HG03060 (cell line): ENCODE data around the gene ROMO1.
"Not testable (repeated sequence)": the region's sequence is repeated elsewhere in the genome, so short reads cannot be mapped to it uniquely, and the experiment has no call there.

Experiments
- ATAC-seq: cut with Tn5 transposase; IDR thresholded peaks from one replicate; pipeline ENCODE4 v1.9.1; 2021; ENCODE audit warnings: low read depth, moderate number of reproducible peaks; ENCODE audit not compliant: unreplicated experiment

ROMO1 gene

DNA sequence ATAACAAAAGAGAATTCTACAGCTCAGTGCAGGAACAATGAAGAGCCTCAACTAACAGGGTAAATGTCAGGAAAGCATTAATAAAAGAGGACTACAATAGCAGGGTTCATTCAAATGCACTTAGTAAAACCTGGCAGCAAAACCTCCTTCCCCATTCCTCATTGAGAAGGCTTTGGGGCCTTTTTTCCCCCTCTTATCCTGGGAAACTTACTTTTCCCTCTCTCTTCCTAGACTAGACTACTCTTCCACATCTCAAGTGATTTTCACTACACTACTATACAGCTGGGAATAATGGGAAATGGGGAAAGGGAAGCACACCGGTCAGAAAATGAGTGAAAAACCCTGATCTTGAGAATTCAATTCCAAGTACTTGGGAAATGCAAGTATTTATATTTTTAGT lies 10.1 kb downstream of the ROMO1 start:
- ATAC-seq, result no peak

GRCh38 chr20:35710039-35710438 lies 10.8 kb downstream of the ROMO1 start:
- ATAC-seq, result no peak

DNA sequence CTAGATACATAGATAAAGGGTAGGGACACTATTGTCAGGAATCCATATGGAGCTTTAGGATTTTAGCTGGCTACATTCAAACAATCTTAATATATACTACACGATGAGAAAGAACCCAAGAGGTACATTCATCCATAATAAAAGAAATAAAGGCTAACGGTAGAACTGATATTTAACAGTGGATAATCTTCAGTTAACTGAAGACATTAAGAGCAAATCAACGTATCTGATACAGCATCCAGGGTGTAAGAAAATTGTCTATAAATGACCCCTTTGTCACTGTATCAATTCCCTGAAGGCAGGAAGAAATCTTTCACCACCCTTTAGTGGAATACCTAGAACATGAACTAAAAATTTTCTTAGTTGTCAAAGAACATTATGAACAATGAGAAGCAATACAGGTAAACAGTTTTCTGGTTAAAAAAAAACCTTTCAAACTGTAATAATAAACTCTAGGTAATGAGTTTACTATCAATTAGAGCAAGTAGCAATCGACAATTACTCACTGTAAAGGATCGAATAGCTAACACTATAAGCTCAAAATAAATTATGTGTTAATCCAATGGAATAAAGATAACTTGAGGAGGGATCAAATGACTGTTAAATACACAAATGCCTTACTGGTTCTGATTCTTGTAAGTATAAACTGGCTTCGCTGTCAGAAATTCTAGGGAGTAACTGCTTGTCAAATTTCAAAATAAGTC lies 11.8 kb downstream of the ROMO1 start:
- ATAC-seq, result no peak

DNA sequence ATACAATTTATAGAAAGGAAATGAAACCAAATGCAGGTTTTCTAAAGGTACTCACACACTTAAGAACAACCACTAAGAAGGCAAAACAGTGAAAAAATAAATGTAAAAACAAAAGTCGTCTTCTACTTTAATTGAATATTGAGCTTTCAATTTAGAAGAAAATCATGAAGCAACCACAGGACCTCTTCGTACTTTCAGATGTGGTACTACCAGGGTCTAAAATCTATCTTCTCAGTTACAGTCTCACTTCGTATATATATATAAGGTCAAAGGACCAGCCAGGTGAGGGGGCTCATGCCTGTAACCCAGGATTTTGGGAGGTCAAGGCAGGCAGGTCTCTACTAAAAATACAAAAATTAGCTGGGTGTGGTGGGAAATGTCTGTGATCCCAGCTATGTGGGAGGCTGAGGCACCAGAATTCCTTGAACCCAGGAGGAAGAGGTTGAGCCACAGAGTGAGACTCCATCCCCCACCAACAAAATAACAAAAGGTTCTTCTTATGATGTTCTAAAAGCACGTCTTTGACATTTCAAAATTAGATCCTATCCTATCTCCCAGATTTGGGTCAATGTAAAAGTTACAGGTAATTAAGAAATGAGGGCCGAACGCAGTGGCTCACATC lies 12.5 kb downstream of the ROMO1 start:
- ATAC-seq, result no peak

DNA sequence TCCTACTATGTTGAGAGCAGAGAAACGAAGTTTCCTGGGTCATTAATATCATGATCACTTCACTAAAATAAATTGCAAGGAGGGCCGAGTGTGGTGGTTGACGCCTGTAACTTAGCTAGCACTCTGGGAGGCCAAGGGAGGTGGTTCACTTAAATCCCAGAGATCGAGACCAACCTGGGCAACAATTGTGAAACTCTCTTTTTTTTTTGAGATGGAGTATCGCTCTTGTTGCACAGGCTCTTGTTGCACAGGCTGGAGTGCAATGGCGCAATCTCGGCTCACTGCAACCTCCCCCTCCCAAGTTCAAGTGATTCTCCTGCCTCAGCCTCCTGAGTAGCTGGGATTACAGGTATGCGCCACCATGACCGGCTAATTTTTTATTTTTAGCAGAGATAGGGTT lies 13.9 kb downstream of the ROMO1 start:
- not testable (repeated sequence) for ATAC-seq

DNA sequence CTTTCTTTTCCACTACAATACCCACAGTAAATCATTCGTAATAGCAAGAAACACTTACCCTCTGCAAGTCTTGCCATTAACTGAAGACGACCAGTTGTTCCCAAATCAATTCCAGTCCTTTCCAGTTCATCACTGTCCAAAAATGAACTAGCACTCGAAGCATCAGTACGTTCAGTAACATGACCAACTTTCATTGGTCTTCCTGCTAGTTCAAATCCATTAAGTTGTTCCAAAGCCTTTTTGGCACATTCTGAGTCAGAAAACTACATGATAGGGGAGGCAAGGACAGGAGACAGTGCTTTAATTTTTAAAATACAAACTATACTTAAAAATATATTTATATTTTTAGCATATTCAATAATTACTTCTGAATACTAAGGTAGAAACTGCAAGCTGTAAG lies 14.9 kb downstream of the ROMO1 start:
- ATAC-seq, result no peak

GRCh38 chr20:35715652-35716051 lies 16.4 kb downstream of the ROMO1 start:
- ATAC-seq, result no peak

- no peak for ATAC-seq
These were observed 17.1 kb downstream of the ROMO1 start for GRCh38 chr20:35716330-35716729.

- not testable (repeated sequence) for ATAC-seq
These were observed 19.1 kb downstream of the ROMO1 start for GRCh38 chr20:35718321-35718720.

DNA sequence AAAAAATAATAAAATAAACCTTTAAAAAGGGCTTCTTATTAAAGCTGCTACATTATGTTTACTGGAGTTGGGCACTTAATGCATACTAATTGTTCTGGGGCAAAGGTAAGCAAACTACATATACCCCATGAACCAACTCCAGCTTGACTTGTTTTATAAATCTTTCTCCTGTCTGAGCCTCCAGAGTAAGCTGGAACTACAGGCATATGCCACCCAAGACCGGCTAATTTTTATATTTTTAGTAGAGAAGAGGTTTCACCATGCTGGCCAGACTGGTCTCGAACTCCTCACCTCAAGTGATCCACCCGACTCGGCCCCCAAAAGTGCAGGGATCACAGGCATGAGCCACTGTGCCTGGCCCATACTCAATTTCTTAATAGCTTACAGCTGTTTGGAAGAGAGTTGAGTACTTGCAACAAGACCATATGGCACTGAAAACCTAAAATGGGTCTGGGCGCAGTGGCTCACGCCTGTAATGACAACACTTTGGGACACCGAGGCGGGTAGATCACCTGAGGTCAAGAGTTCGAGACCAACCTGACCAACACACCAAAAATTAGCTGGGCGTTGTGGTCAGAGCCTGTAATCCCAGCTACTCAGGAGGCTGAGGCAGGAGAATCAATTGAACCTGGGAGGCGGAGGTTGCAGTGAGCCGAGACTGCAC lies 19.9 kb downstream of the ROMO1 start:
- ATAC-seq, result no peak

- no peak for ATAC-seq
These were observed 20.5 kb downstream of the ROMO1 start for GRCh38 chr20:35719717-35720116.

GRCh38 chr20:35720165-35721123 lies 21.2 kb downstream of the ROMO1 start:
- ATAC-seq, result no peak

DNA sequence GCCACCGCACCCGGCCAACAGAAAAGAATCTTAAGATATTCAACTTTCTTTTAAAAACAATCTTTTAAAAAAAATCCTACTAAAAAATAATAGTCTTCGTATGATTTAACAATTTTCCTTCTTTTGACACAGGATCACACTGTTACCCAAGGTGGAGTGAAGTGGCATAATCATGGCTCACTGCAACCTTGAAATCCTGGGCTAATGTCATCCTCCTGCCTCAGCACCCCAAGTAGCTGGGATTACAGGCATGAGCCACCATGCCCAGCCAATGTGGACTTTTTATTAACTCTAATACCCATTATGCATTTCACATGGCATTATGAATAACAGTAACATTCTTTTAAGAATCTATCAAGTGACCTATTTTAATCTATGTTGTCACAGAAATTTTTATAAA lies 22.0 kb downstream of the ROMO1 start:
- no peak for ATAC-seq

- no peak for ATAC-seq
These were observed 22.4 kb downstream of the ROMO1 start for GRCh38 chr20:35721621-35722020.

DNA sequence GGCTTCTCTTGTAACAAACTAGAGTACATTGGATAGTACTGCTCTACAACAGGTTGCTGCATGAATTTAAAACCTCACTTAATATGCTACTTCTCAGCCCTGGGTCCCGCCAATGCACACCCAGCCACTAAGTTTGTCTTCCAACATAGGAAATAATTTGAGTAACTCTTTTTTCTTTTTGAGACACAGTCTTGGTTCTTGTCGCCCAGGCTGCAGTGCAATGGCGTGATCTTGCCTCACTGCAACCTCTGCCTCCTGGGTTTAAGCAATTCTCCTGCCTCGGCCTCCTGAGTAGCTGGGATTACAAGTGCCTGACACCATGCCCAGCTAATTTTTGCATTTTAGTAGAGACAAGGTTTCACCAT lies 24.1 kb downstream of the ROMO1 start:
- not testable (repeated sequence) for ATAC-seq

DNA sequence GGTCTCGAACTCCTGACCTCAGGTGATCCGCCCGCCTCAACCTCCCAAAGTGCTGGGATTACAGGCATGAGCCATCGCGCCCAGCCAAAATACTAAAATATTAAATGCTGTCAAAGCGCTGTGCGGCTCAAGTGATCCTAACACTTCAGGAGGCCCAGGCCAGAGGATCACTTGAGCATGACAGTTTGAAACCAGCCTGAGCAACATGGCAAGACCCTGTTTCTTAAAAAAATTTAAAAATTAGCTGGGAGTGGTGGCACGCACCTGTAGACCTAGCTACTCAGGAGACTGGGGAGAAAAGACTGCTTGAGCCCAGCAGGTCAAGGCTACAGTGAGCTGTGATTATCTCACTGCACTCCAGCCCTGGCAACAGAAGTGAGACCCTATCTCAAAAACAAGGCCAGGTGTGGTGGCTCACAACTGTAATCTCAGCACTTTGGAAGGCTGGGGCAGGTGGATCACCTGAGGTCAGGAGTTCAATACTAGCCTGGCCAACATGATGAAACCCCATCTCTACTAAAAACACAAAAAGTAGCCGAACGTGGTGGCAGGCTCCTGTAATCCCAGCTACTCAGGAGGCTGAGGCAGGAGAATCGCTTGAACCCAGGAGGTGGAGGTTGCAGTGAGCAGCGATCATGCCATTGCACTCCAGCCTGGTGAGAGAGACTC lies 24.6 kb downstream of the ROMO1 start:
- ATAC-seq, result not testable (repeated sequence)

DNA sequence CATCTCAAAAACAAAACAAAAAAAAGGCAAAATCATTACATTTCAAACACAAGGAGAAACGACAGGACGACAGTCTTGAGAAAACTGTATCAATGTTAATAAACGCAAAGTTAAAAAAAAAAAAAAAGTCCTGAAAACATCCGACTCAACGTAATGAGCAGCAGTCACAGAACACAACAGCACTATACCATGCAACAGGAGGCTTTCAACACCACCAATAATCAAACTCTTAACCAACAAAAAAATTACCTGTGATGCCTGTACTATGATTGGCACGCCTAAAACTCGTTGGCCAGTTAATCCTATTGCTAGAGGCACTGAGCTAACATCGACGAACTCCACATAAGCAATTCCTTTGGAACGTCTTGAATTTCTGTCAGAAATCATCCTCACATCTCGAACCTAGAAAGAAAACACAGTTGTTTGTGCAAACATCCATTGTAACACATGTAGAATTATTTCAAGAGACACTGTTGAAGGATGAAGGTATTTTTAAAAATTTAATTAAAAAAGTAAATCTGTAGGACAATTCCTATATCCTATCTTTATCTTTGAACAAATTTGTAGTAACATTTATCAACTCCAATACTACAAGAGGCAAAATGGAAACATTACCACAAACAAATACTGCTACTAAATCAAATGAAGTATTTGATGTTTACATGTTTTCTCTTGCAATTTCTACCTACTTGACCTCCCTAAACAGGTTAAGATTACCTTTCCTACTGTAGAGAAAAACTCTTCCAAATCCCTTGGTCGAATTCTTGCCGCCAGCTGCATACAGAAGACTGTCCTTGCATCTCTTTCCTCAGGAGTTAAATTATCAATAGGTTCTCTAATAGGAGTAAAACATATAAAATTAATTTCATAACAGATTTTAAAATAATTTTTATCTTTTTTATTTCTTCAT lies 25.4 kb downstream of the ROMO1 start:
- no peak for ATAC-seq

- ATAC-seq, result no peak
These were observed 27.9 kb downstream of the ROMO1 start for GRCh38 chr20:35726842-35727711.
